Nephron progenitor cell (in vitro differentiated cells): Measurements from ENCODE around the gene TMEM225B.

Source experiments
- DNase-seq: peaks from one replicate; pipeline ENCODE4 v3.0.0; 2021
- H3K27ac Mint-ChIP-seq: 2 replicates; pipeline ENCODE4 v1.8.0; 2021; ENCODE audit warnings: mild to moderate bottlenecking, moderate library complexity, mixed read lengths
- H3K27me3 Mint-ChIP-seq: 2 replicates; pipeline ENCODE4 v1.8.0; 2021; ENCODE audit warnings: mild to moderate bottlenecking, low read depth, mixed read lengths; ENCODE audit not compliant: poor library complexity
- H3K36me3 Mint-ChIP-seq: 2 replicates; pipeline ENCODE4 v1.8.0; 2021; ENCODE audit warnings: low read depth, mixed read lengths
- H3K4me1 Mint-ChIP-seq: 2 replicates; pipeline ENCODE4 v1.8.0; 2021; ENCODE audit warnings: mixed read lengths
- H3K4me3 Mint-ChIP-seq: 2 replicates; pipeline ENCODE4 v1.8.0; 2021; ENCODE audit warnings: mild to moderate bottlenecking, moderate library complexity, mixed read lengths
- H3K9me3 Mint-ChIP-seq: 2 replicates; pipeline ENCODE4 v1.8.0; 2021; ENCODE audit warnings: mild to moderate bottlenecking, moderate library complexity, mixed read lengths
- TF ChIP-seq, protein P1 (sequence below): fragments of 200-600 bp; sonication (generic); IDR thresholded peaks from 2 replicates; pipeline ENCODE4 v1.5.0; 2021; ENCODE audit warnings: antibody characterized with exemption

TMEM225B gene

DNA sequence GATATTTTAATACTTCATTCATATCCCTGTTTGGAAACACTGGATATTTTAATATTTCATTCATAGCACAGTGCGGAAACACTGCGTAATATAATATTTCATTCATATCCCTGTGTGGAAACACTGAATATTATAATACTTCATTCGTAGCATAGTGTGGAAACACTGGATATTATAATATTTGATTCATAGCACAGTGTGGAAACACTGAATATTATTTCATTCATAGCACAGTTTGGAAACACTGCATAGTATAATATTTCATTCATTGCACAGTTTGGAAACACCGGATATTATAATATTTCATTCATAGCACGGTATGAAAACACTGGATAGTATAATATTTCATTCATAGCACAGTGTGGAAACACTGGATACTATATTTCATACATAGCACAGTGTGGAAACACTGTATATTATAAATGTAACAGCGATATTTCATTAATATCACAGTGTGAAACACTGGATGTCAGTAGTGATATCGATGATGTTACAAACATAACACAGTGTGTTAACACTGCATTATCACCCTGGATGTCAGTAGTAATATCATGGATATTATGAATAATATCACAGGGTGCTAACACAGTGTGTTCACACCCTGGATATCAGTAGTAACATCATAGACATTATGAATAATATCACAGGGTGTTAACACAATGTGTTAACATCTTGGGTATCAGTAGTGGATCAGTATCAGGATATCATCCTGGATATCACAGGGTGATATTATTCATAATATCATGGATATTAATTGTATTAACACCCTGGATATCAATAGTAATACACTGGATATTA is 2.9 kb upstream of the TMEM225B start:
- H3K27me3 Mint-ChIP-seq: no peaks in the 10 kb centered on the region
- no peaks in the 10 kb centered on the region for H3K4me1 Mint-ChIP-seq
- H3K9me3 Mint-ChIP-seq: no peaks in the 10 kb centered on the region
- no peaks in the 10 kb centered on the region for H3K36me3 Mint-ChIP-seq
- H3K4me3 Mint-ChIP-seq: no peak overlapping the region
- TF ChIP-seq, protein P1, sequence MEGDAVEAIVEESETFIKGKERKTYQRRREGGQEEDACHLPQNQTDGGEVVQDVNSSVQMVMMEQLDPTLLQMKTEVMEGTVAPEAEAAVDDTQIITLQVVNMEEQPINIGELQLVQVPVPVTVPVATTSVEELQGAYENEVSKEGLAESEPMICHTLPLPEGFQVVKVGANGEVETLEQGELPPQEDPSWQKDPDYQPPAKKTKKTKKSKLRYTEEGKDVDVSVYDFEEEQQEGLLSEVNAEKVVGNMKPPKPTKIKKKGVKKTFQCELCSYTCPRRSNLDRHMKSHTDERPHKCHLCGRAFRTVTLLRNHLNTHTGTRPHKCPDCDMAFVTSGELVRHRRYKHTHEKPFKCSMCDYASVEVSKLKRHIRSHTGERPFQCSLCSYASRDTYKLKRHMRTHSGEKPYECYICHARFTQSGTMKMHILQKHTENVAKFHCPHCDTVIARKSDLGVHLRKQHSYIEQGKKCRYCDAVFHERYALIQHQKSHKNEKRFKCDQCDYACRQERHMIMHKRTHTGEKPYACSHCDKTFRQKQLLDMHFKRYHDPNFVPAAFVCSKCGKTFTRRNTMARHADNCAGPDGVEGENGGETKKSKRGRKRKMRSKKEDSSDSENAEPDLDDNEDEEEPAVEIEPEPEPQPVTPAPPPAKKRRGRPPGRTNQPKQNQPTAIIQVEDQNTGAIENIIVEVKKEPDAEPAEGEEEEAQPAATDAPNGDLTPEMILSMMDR: no peak
- H3K27ac Mint-ChIP-seq: no peak overlapping the region
- no peak for DNase-seq

DNA sequence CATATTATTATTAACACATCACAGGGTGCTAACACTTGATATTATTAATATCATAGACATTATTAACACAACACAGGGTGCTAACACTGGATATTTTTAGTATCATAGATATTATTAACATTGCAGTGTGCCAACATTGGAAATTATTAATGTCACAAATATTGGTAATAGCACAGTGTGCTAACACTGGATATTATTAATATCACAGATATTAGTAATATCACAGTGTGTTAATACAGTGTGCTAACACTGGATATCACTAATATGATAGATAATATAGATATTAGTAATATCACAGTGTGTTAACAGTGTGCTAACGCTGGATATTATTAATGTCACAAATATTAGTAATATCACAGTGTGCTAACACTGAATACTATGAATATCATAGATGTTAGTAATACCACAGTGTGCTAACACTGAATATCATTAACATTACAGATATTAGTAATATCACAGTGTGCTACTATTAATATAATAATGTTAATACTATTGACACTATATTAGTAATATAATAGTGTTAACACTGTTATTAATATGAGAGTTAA is 1.6 kb upstream of the TMEM225B start:
- H3K36me3 Mint-ChIP-seq: no peaks in the 10 kb centered on the region
- TF ChIP-seq, protein P1: no peak
- no peak for DNase-seq

DNA sequence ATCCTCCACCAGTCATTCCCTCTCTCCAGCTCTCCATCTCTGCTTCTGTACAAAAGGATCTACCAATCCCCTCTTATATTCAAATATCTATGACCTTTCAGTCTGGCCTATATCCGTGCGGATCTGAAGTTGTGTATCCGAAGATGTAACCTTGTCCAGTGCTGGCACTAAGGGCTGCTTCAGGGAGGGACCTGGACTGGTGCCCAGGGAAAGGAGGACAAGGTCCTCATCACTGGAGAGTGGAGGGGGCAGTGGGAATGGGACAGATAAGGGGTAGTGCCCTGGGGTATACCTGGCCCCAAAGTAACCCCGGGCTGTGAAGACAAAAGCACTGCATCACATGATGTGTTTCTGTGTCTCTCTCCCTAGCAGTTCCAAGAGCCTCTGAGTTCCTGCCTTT is 1.8 kb downstream of the TMEM225B start:
- H3K36me3 Mint-ChIP-seq: no peaks in the 10 kb centered on the region
- TF ChIP-seq, protein P1: no peak
- no peak overlapping the region for H3K4me3 Mint-ChIP-seq
- H3K27me3 Mint-ChIP-seq: peaks cover 16% of the 10 kb centered on the region
- no peaks in the 10 kb centered on the region for H3K4me1 Mint-ChIP-seq
- no peaks in the 10 kb centered on the region for H3K9me3 Mint-ChIP-seq
- H3K27ac Mint-ChIP-seq: no peak overlapping the region
- no peak for DNase-seq

More for the DNA sequence above, 1.6 kb upstream of the TMEM225B start:
- Mint-ChIP-seq H3K4me1 (no peaks in the 10 kb centered on the region), H3K4me3 (no peak overlapping the region), H3K27me3 (peaks cover 5% of the 10 kb centered on the region), H3K9me3 (no peaks in the 10 kb centered on the region), H3K27ac (no peak overlapping the region)

DNA sequence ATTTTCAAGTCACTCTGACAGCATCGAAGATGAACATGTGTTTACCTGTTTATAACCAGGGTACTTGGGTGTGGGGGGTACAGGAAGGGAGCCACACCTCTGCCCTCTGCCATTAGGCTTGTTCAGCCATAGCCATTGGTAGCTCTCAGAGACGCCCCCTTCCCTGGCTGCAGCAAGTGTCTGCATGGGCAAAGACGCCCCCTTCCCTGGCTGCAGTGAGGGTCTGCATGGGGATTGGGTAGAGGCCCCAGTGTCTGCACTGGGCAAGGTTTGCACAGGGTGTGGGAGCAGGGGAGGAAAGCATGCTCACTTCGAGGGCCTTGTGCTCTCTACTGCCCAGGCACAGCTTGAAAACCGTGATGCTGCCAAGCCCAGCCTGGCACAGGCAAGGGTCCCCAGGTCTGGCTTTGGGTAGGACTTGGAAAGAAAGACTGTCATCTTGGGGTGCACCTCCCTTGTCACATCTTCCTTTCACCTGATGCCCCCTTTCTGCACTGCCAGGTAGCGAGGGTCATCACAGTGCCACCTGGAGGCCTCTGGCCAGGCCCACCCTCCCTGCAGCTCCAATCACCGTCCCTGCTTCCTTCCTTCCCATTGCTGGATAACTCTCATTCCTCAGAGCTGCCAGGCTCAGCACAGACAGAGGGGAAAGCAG is 3.7 kb downstream of the TMEM225B start:
- peaks cover 23% of the 10 kb centered on the region for H3K27me3 Mint-ChIP-seq
- H3K4me1 Mint-ChIP-seq: no peaks in the 10 kb centered on the region
- DNase-seq: no peak
- no peaks in the 10 kb centered on the region for H3K36me3 Mint-ChIP-seq
- H3K9me3 Mint-ChIP-seq: no peaks in the 10 kb centered on the region
- no peak overlapping the region for H3K27ac Mint-ChIP-seq
- no peak overlapping the region for H3K4me3 Mint-ChIP-seq
- TF ChIP-seq, protein P1: no peak

DNA sequence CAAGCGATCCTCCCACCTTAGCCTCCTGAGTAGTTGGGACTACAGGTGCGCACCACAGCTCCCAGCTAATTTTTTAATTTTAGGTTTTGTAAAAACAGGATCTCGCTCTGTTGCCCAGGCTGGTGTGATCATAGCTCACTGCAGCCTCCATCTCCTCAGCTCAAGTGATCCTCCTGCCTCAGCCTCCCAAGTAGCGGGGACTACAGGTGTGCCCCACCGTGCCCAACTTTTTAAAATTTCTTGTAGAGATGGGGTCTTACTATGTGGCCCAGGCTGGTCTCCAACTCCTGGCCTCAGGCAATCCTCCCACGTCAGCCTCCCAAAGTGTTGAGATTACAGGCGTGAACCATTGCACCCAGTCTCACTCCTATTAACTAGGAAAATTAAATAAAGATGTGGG is 7.5 kb downstream of the TMEM225B start:
- TF ChIP-seq, protein P1: no peak
- H3K36me3 Mint-ChIP-seq: no peaks in the 10 kb centered on the region
- DNase-seq: no peak
- no peaks in the 10 kb centered on the region for H3K4me1 Mint-ChIP-seq
- H3K9me3 Mint-ChIP-seq: no peaks in the 10 kb centered on the region
- H3K4me3 Mint-ChIP-seq: no peak overlapping the region
- no peak overlapping the region for H3K27ac Mint-ChIP-seq
- H3K27me3 Mint-ChIP-seq: peaks cover 47% of the 10 kb centered on the region
